Measurements from ENCODE around the gene ARSA. TPM values are rescaled to one million over a fixed set of nuclear protein-coding genes. Genes with fewer than 3 reads are reported as not detected.

The ARSA gene
- total and polyA plus RNA-seq, 2 experiments from 2014 or later: 8.1 to 8.2 TPM

GRCh38 chr22:50610041-50610451 is 17.9 kb downstream of the ARSA start (continued):
- no peak for TF ChIP-seq ZNF462 (CRISPR knock-in tag; IDR thresholded peaks at IDR 0.05)

- no peak overlapping the region for H3K27ac Mint-ChIP-seq
- no peak overlapping the region for H3K4me2 ChIP-seq
- H3K27me3 ChIP-seq (ENCODE audit: insufficient read depth): peaks cover 25% of the 10 kb centered on the region
- H3K9me2 ChIP-seq (ENCODE audit: insufficient read depth): no peaks in the 10 kb centered on the region
- H3K9me3 Mint-ChIP-seq: no peaks in the 10 kb centered on the region
- no peak for ATAC-seq
- no peaks in the 10 kb centered on the region for H3K36me3 Mint-ChIP-seq (ENCODE audit: low read depth)
- DNase-seq (ENCODE audit: low spot score): no peak
- no peaks in the 10 kb centered on the region; the same call in 1 of the 2 replicates for H4K20me1 ChIP-seq (replicated peaks; ENCODE audit: insufficient read depth)
- no peak overlapping the region for H2AFZ ChIP-seq
- H3K4me3 Mint-ChIP-seq: no peak overlapping the region
- H3K27ac ChIP-seq (ENCODE audit: low read depth): no peak overlapping the region
- no peaks in the 10 kb centered on the region for H3K36me3 ChIP-seq (ENCODE audit: insufficient read depth)
- H3K79me2 ChIP-seq (replicated peaks; ENCODE audit: insufficient read depth): no peaks in the 10 kb centered on the region
- peaks cover 13% of the 10 kb centered on the region for H3K4me1 Mint-ChIP-seq
- H3K27me3 Mint-ChIP-seq (ENCODE audit: insufficient read depth, low read depth, poor library complexity): peaks cover 36% of the 10 kb centered on the region
- H3K4me3 ChIP-seq: no peak overlapping the region
- H3F3A ChIP-seq (replicated peaks; ENCODE audit: low read depth): no peaks in the 10 kb centered on the region; the same call in 1 of the 2 replicates
- no peaks in the 10 kb centered on the region; the same call in 1 of the 2 replicates for H3K4me1 ChIP-seq (ENCODE audit: insufficient read depth)
- TF ChIP-seq CTCF (conservative IDR thresholded peaks at IDR 0.05; ENCODE audit: low read depth in 2 of 2): no peak
- no peak for TF ChIP-seq EZH2 (IDR thresholded peaks at IDR 0.05; ENCODE audit: low read depth, unreplicated experiment)
- TF ChIP-seq ZNF462 (CRISPR knock-in tag; IDR thresholded peaks at IDR 0.05): no peak
- TF ChIP-seq STAT1 (IDR thresholded peaks at IDR 0.05; ENCODE audit: unreplicated experiment): no peak
- TF ChIP-seq EZH2phosphoT487 (IDR thresholded peaks at IDR 0.05; ENCODE audit: unreplicated experiment): no peak
- no peak for TF ChIP-seq POLR2AphosphoS5 (IDR thresholded peaks at IDR 0.05; ENCODE audit: low read depth)
- no peak for TF ChIP-seq ZNF331 (CRISPR knock-in tag; IDR thresholded peaks at IDR 0.05; ENCODE audit: low read depth)
- no peak for TF ChIP-seq JUNB (IDR thresholded peaks at IDR 0.05; ENCODE audit: unreplicated experiment)
Measured at GRCh38 chr22:50609599-50609998, 18.4 kb downstream of the ARSA start.

Measured in GM23338 (cell line).